GM10847 (cell line): ENCODE results near the gene PPHLN1.

Experiments used
- POLR2A ChIP-seq: IDR thresholded peaks from 2 replicates; pipeline ENCODE4 v1.6.1; 2011; ENCODE audit not compliant: insufficient read length; ENCODE audit errors: extremely low read depth

Gene PPHLN1

DNA sequence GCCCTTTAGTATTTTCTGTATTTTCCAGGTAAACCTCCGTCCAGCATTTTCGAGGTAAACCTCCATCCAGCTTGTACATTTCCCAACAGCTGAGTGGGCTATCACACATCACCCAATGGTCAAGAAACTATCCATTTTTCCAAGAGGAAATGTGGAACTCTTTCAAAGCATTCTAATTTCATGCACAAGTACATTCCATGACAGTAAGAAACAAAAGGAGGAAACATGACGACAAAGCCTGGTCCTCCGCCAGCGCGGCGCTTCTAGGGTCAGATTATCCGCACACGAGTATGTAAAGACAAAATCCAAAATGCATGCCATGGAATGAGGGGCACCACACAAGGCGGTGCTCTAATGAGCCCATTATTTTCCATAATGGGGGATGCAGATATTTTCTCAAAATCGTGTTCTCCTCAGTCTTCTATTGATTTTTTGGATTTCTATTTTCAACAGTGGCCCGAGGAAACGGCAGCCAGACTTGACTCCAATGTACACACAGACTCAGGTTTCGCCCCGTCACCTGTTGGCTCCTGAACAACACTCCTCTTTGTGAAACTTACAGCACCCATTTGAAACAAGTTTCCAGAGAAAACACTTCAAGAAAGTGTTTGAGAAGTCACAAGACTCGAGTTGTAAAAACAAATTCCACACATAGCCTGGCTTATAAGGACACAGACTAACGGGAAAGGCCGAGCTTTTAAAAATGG is 156.2 kb downstream of the PPHLN1 start:
- no peak for TF ChIP-seq POLR2A

DNA sequence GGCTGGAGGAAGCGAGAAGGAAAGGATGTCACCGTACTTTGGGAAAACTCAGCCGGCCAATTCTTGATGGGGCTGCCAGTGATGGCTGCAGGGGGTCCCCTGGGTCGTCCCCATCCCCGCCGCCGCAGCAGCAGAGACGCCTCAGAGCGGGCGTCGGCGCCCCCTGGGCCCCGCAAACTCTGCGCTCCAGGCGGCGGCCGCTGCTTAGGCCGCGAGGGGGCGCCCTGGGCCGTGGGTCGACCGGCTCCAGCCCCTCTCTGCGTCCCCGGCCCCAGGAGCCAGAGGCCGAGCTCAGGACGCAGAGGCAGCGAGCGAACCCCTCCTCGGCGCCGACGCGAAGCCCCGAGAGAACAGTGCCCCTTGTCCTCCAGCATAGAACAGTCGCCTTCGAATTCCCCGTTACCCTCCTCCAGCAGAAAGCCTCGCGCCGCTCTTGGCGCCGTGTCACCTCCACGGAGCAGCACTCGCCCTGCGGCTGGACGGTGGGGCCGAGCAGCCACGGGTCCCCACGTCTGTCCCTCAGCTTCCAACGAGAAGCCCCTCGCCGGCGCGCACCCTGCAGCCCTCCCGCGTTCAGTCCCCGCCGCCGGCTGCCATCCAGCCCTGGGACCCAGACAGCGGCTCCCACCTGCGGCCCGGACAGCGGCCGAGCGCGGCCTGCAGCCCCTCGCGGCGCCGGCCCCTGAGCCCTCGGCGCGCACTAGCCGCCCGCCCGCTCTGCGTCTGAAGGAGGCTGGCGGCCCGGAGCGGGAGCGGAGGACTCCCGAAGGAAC is 157.0 kb downstream of the PPHLN1 start:
- no peak for TF ChIP-seq POLR2A

DNA sequence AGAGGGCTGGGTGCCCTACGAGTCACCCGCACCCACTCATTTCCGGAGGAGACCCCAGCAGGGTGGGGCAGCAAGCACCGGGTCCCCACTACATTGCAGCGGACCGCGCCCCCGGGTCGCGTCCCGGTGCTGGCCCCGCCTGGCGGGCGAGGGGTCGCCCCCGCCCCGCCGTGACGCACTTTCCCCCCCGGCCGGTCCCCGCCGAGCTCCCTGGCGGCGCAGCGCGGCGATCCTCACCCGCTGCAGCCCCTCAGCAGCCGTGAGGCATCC is 157.5 kb downstream of the PPHLN1 start:
- TF ChIP-seq POLR2A = no peak

DNA sequence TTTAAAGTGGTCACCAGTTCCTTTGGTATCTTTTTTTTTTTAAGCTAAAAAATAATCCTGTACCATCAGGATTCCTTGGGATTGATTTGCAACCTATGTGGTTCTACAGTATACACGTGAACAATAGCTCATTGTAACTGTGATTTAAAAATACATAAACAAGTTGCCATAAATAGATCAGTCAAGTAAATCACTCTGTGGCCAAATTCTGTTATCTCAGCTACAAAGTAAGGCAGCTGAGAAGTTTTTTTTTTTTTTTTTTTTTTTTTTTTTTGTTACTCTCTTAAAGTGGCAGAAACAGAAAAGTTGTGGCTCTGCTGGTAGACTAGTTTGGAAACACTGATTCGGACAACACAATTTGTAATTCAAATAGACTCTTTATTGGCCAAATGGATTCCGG is 159.0 kb downstream of the PPHLN1 start:
- TF ChIP-seq POLR2A = no peak

DNA sequence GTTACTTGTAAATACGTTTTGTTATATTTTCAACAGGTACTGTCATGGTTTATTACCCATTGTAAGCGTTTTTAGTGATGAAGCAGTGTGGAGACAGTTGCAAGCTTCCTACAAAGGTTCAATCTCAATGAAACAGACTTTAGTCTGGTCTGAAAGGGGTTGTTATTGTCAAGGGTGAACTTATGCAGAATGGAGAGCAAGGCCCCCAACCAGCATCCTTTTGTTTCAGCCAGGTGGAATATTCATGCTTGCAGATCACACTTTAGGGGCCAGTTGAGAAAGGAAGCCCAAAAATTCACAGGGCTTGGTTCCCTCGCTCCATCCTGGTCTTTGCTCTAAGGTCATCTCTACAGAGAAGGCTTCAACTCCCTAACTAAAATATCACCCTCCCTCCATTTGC is 159.9 kb downstream of the PPHLN1 start:
- TF ChIP-seq POLR2A = no peak

DNA sequence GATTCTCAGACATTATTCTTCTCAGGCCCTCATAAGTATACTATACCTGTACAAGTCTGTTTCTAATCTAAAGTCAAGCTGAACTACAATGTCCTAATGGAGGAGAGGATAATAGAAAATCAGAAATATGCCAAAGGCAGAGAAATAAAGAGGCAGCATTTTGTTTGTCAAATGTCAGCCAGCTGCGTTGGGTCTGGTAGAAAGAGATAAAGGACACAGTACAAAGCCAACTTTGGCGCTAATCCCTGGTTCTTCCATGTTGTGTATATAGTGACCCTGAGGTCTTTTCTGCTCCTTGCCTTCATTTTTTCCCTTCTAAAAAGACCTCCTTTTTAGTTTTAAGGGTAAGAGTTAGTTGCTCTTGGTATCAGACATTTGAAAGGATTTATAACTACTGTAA is 160.4 kb downstream of the PPHLN1 start:
- TF ChIP-seq POLR2A = no peak

DNA sequence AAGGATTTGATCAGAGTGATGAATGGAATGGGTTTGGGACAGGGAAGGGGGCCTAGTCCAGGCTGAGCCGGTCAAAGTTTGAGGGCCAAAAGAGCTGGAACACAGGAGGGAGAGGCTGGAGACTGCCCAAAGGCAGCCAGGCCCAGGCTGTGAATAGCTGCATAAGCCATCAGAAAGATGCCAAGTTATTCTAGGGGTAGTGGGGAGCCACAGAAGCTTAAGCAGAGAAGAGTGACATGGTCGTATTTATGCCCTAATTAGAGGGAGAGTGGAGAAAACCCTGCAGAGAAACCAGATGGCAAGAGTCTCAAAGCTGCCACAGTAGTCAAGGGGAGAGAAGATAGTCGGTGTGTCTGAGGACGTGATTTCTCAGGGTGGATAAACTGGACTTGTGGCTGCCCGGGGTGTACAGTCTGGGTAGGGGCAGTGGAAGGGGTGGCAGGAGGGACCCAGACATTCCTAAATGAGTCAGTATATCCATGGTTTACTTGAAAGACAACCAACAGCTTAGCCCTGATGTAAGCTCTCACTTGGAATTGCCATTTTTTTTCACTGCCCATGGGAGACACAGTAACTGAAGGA is 164.4 kb downstream of the PPHLN1 start:
- TF ChIP-seq POLR2A = no peak
